ENCODE results near the gene SMC4. TPM values are rescaled to one million over a fixed set of nuclear protein-coding genes. Genes with fewer than 3 reads are reported as not detected.
A peak's percentile ranks its signal among the peaks of the same experiment; 100 is the strongest.
"Not testable (repeated sequence)": the region's sequence is repeated elsewhere in the genome, so short reads cannot be mapped to it uniquely, and the experiment has no call there.

SMC4 gene
- total and polyA plus RNA-seq, 4 donors = 29.1 to 56.6 (median 44.2) TPM

GRCh38 chr3:160450846-160451245 lies 51.4 kb downstream of the SMC4 start:
- Histone ChIP-seq H3K27me3 (ENCODE audit: control insufficient read depth, insufficient read depth, low read length) (peaks cover 11% of the 10 kb centered on the region), H3K9me3 (ENCODE audit: control insufficient read depth, insufficient read depth, low read length) (peaks cover 1% of the 10 kb centered on the region), H3K4me1 (ENCODE audit: control insufficient read depth, insufficient read depth, low read length) (peaks cover 14% of the 10 kb centered on the region), H3K4me3 (ENCODE audit: low read depth, low read length) (peak overlapping the region; percentile 81), H3K27ac (ENCODE audit: low read depth, low read length) (no peak overlapping the region), H3K36me3 (ENCODE audit: control insufficient read depth, insufficient read depth, low read length) (no peaks in the 10 kb centered on the region)
- no peak for DNase-seq (ENCODE audit: low read depth in 4 of 6, low spot score in 6 of 6)
- WGBS (ENCODE audit: insufficient coverage) = 71% methylated on average over 1 of the region's 3 CpGs

- WGBS (ENCODE audit: insufficient coverage) = 100% methylated on average over 1 of the region's 4 CpGs
- Histone ChIP-seq H3K27me3 (ENCODE audit: control insufficient read depth, insufficient read depth, low read length) (peaks cover 11% of the 10 kb centered on the region), H3K36me3 (ENCODE audit: control insufficient read depth, insufficient read depth, low read length) (no peaks in the 10 kb centered on the region), H3K9me3 (ENCODE audit: control insufficient read depth, insufficient read depth, low read length) (peaks cover 1% of the 10 kb centered on the region), H3K27ac (ENCODE audit: low read depth, low read length) (no peak overlapping the region), H3K4me3 (ENCODE audit: low read depth, low read length) (no peak overlapping the region), H3K4me1 (ENCODE audit: control insufficient read depth, insufficient read depth, low read length) (peaks cover 14% of the 10 kb centered on the region)
- no peak for DNase-seq (ENCODE audit: low read depth in 4 of 6, low spot score in 6 of 6)
These were observed 52.2 kb downstream of the SMC4 start for GRCh38 chr3:160451602-160452001.

- Histone ChIP-seq H3K4me1 (ENCODE audit: control insufficient read depth, insufficient read depth, low read length) (peaks cover 14% of the 10 kb centered on the region), H3K27me3 (ENCODE audit: control insufficient read depth, insufficient read depth, low read length) (peaks cover 11% of the 10 kb centered on the region)
- WGBS (ENCODE audit: insufficient coverage) = 98% methylated on average over 10 of the region's 19 CpGs
- H3K36me3 ChIP-seq (ENCODE audit: control insufficient read depth, insufficient read depth, low read length); H3K4me3 ChIP-seq (ENCODE audit: low read depth, low read length); H3K9me3 ChIP-seq (ENCODE audit: control insufficient read depth, insufficient read depth, low read length); H3K27ac ChIP-seq (ENCODE audit: low read depth, low read length); DNase-seq (ENCODE audit: low read depth in 4 of 6, low spot score in 6 of 6): not testable (repeated sequence)
These were observed 52.8 kb downstream of the SMC4 start for GRCh38 chr3:160452251-160452650.

- Histone ChIP-seq H3K4me1 (ENCODE audit: control insufficient read depth, insufficient read depth, low read length) (peaks cover 4% of the 10 kb centered on the region), H3K4me3 (ENCODE audit: low read depth, low read length) (no peak overlapping the region), H3K27me3 (ENCODE audit: control insufficient read depth, insufficient read depth, low read length) (peaks cover 7% of the 10 kb centered on the region), H3K36me3 (ENCODE audit: control insufficient read depth, insufficient read depth, low read length) (no peaks in the 10 kb centered on the region), H3K27ac (ENCODE audit: low read depth, low read length) (no peak overlapping the region), H3K9me3 (ENCODE audit: control insufficient read depth, insufficient read depth, low read length) (peaks cover 1% of the 10 kb centered on the region)
- WGBS (ENCODE audit: insufficient coverage) = 67% methylated on average over 1 of the region's 1 CpG
- peak in 1 of 6 donors; percentile 33 for DNase-seq (ENCODE audit: low read depth in 4 of 6, low spot score in 6 of 6)
These were observed 55.5 kb downstream of the SMC4 start for GRCh38 chr3:160454995-160455394.

GRCh38 chr3:160455846-160456245 lies 56.4 kb downstream of the SMC4 start:
- H3K4me1 ChIP-seq (ENCODE audit: control insufficient read depth, insufficient read depth, low read length) = no peaks in the 10 kb centered on the region
- H3K9me3 ChIP-seq (ENCODE audit: control insufficient read depth, insufficient read depth, low read length) = no peaks in the 10 kb centered on the region
- DNase-seq (ENCODE audit: low read depth in 4 of 6, low spot score in 6 of 6) = no peak
- H3K27me3 ChIP-seq (ENCODE audit: control insufficient read depth, insufficient read depth, low read length) = no peaks in the 10 kb centered on the region
- no peak overlapping the region for H3K4me3 ChIP-seq (ENCODE audit: low read depth, low read length)
- 89% methylated on average over 3 of the region's 3 CpGs for WGBS (ENCODE audit: insufficient coverage)
- no peak overlapping the region for H3K27ac ChIP-seq (ENCODE audit: low read depth, low read length)
- no peaks in the 10 kb centered on the region for H3K36me3 ChIP-seq (ENCODE audit: control insufficient read depth, insufficient read depth, low read length)

- H3K4me3 ChIP-seq (ENCODE audit: low read depth, low read length) = no peak overlapping the region
- H3K4me1 ChIP-seq (ENCODE audit: control insufficient read depth, insufficient read depth, low read length) = no peaks in the 10 kb centered on the region
- DNase-seq (ENCODE audit: low read depth in 4 of 6, low spot score in 6 of 6) = no peak
- H3K27ac ChIP-seq (ENCODE audit: low read depth, low read length) = no peak overlapping the region
- H3K27me3 ChIP-seq (ENCODE audit: control insufficient read depth, insufficient read depth, low read length) = no peaks in the 10 kb centered on the region
- WGBS (ENCODE audit: insufficient coverage) = 70% methylated on average over 2 of the region's 4 CpGs
- no peaks in the 10 kb centered on the region for H3K9me3 ChIP-seq (ENCODE audit: control insufficient read depth, insufficient read depth, low read length)
- H3K36me3 ChIP-seq (ENCODE audit: control insufficient read depth, insufficient read depth, low read length) = no peaks in the 10 kb centered on the region
These were observed 58.7 kb downstream of the SMC4 start for GRCh38 chr3:160458151-160458550.

- H3K36me3 ChIP-seq (ENCODE audit: control insufficient read depth, insufficient read depth, low read length) = no peaks in the 10 kb centered on the region
- no peaks in the 10 kb centered on the region for H3K4me1 ChIP-seq (ENCODE audit: control insufficient read depth, insufficient read depth, low read length)
- H3K27me3 ChIP-seq (ENCODE audit: control insufficient read depth, insufficient read depth, low read length) = no peaks in the 10 kb centered on the region
- H3K9me3 ChIP-seq (ENCODE audit: control insufficient read depth, insufficient read depth, low read length) = no peaks in the 10 kb centered on the region
- H3K4me3 ChIP-seq (ENCODE audit: low read depth, low read length) = no peak overlapping the region
- DNase-seq (ENCODE audit: low read depth in 4 of 6, low spot score in 6 of 6) = no peak
- WGBS (ENCODE audit: insufficient coverage) = 95% methylated on average over 4 of the region's 9 CpGs
- H3K27ac ChIP-seq (ENCODE audit: low read depth, low read length) = no peak overlapping the region
These were observed 60.1 kb downstream of the SMC4 start for GRCh38 chr3:160459450-160459970.

GRCh38 chr3:160460033-160460432 lies 60.6 kb downstream of the SMC4 start:
- Histone ChIP-seq H3K27ac (ENCODE audit: low read depth, low read length) (no peak overlapping the region), H3K27me3 (ENCODE audit: control insufficient read depth, insufficient read depth, low read length) (no peaks in the 10 kb centered on the region), H3K4me1 (ENCODE audit: control insufficient read depth, insufficient read depth, low read length) (no peaks in the 10 kb centered on the region), H3K36me3 (ENCODE audit: control insufficient read depth, insufficient read depth, low read length) (no peaks in the 10 kb centered on the region), H3K9me3 (ENCODE audit: control insufficient read depth, insufficient read depth, low read length) (no peaks in the 10 kb centered on the region), H3K4me3 (ENCODE audit: low read depth, low read length) (no peak overlapping the region)
- no peak for DNase-seq (ENCODE audit: low read depth in 4 of 6, low spot score in 6 of 6)
- WGBS (ENCODE audit: insufficient coverage) = 100% methylated on average over 2 of the region's 3 CpGs

GRCh38 chr3:160464321-160464720 lies 64.9 kb downstream of the SMC4 start:
- no peaks in the 10 kb centered on the region for H3K4me1 ChIP-seq (ENCODE audit: control insufficient read depth, insufficient read depth, low read length)
- no CpG with 5 or more reads among the region's 2 CpGs for WGBS (ENCODE audit: insufficient coverage)
- no peak for DNase-seq (ENCODE audit: low read depth in 4 of 6, low spot score in 6 of 6)
- H3K9me3 ChIP-seq (ENCODE audit: control insufficient read depth, insufficient read depth, low read length) = no peaks in the 10 kb centered on the region
- H3K4me3 ChIP-seq (ENCODE audit: low read depth, low read length) = no peak overlapping the region
- no peaks in the 10 kb centered on the region for H3K27me3 ChIP-seq (ENCODE audit: control insufficient read depth, insufficient read depth, low read length)
- H3K36me3 ChIP-seq (ENCODE audit: control insufficient read depth, insufficient read depth, low read length) = no peaks in the 10 kb centered on the region
- no peak overlapping the region for H3K27ac ChIP-seq (ENCODE audit: low read depth, low read length)

- H3K27ac ChIP-seq (ENCODE audit: low read depth, low read length) = no peak overlapping the region
- no peak overlapping the region for H3K4me3 ChIP-seq (ENCODE audit: low read depth, low read length)
These were observed 65.5 kb downstream of the SMC4 start for GRCh38 chr3:160464971-160465370.

More at GRCh38 chr3:160464971-160465370, 65.5 kb downstream of the SMC4 start:
- Histone ChIP-seq H3K36me3 (ENCODE audit: control insufficient read depth, insufficient read depth, low read length) (no peaks in the 10 kb centered on the region), H3K27me3 (ENCODE audit: control insufficient read depth, insufficient read depth, low read length) (no peaks in the 10 kb centered on the region), H3K9me3 (ENCODE audit: control insufficient read depth, insufficient read depth, low read length) (peaks cover 1% of the 10 kb centered on the region), H3K4me1 (ENCODE audit: control insufficient read depth, insufficient read depth, low read length) (no peaks in the 10 kb centered on the region)
- DNase-seq (ENCODE audit: low read depth in 4 of 6, low spot score in 6 of 6) = no peak
- WGBS (ENCODE audit: insufficient coverage) = no CpG with 5 or more reads among the region's 1 CpG
